Measurements from ENCODE around the gene FCN1.

The FCN1 gene

DNA sequence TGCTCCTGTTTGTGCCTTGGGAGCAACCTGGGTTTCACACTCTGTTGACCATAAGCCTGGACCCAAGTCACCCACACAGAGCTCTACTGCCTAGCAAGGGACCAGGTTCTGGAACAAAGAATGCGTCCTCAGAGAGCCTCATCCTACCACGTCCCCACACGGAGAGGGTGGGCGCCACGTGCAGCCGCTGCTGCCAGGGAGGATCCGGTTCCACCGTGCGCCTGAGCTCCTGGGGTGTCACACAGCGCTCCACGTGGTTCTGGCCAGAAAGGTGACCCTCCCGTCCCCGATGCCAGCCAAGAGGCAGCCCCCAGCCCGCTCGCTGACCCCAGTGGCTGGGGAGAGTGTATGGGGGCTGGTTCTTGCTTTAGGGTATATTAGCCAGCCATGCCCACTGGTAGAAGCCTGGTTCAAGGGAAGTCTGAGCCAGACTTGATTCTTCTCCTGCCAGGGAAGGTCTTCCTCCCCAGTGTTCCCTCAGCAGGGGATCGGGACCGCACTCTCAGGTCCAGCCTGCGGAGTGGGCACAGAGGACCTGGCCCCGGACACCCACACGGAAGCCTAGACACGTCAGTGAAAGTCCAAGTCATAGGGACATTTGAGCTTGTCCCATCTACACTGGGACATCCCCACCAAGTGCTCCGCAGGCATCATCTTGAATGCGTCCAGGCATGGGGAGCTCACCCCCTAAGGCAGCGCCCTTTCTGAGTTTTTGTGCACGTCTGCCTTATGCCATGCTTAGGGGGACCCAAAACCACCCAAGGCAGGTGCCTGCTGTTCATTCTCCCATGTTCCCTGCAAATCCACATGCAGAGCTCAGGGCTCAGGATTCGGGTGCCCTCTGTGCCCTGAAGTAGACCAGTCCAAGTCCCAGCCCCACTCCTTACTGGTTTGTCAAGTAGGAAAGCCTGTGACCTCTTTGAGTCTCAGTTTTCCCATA lies 2.4 kb downstream of the FCN1 start:
- in situ Hi-C loops (cut with MboI; ENCODE audit: low sequenced_read_pairs), result no loop called here

GRCh38 chr9:134914501-134914834 lies 3.2 kb downstream of the FCN1 start:
- in situ Hi-C loops (cut with MboI; ENCODE audit: low sequenced_read_pairs), result no loop called here

DNA sequence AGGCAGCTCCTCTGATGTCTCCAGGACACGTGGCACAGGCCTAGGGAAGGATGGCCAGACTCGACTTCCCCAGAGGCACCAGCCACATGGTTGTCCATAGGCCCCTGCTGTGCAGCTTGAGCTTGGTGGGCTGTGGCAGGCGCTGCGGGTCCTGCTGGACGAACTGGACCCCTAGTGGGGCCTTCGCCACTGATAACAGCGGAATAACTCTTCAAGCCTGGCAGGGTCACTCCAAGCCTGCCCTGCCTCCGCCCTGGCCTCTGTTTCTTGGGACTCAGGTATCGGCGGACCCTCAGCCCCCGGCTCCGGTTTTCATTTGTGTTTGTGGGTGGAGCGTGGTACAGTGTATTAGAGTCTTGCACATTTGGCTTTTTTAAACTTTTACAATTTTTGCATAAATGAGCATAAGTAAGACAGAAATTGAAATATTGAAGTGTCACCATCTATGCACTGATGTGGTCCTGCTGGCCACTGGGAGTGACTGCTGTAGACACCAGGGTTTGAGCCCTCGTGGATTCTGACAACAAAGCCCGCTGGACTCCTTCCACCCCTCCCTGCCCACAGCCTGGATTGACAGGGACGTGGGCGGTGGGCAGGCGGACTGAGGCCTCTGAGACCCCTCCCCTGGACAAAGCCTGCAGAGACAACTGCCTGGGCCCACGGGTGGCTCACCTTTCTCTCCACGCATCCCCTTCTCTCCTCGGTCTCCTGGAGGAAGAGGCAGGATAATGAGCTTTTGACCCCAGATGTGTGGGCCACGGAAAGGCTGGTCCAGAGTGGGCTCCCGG lies 3.8 kb downstream of the FCN1 start:
- in situ Hi-C loops (cut with MboI; ENCODE audit: low sequenced_read_pairs), result no loop called here

DNA sequence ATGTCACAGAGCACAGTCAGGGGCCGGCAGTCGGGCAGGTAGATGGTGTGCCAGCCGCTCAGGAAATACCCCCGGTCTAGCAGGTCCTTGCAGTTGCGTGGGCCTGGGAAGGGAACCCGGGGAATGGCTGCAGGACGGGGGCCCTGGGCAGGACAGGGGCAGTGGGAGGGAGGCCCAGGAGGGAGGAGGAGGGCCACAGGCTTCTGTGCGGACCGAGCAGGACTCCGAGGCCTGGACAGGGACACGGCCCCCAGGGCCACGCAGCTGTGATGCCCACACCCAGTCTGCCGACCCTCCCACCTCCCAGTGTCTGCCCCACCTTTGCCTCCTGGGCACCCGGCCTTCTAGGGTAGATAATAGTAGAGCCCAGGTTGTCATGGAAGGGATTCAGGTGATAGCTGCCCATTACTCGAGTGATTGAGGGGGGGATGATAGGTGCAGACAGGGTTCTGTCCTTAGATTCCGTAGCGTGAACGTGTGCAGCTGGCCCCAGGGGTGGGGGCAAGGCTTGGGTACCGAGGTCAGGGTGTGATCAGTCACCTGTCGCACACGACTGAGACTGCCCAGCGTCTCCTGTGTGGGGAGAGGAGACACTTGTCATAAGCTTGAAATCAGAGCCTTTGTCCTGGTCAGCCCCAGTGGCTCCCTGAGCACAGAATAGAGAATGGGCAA lies 4.5 kb downstream of the FCN1 start:
- in situ Hi-C loops (cut with MboI; ENCODE audit: low sequenced_read_pairs), result no loop called here

- in situ Hi-C loops (cut with MboI; ENCODE audit: low sequenced_read_pairs), result no loop called here
These were observed 5.4 kb downstream of the FCN1 start for GRCh38 chr9:134912126-134912840.

GRCh38 chr9:134909511-134910481 lies 7.9 kb downstream of the FCN1 start:
- in situ Hi-C loops (cut with MboI; ENCODE audit: low sequenced_read_pairs), result no loop called here

DNA sequence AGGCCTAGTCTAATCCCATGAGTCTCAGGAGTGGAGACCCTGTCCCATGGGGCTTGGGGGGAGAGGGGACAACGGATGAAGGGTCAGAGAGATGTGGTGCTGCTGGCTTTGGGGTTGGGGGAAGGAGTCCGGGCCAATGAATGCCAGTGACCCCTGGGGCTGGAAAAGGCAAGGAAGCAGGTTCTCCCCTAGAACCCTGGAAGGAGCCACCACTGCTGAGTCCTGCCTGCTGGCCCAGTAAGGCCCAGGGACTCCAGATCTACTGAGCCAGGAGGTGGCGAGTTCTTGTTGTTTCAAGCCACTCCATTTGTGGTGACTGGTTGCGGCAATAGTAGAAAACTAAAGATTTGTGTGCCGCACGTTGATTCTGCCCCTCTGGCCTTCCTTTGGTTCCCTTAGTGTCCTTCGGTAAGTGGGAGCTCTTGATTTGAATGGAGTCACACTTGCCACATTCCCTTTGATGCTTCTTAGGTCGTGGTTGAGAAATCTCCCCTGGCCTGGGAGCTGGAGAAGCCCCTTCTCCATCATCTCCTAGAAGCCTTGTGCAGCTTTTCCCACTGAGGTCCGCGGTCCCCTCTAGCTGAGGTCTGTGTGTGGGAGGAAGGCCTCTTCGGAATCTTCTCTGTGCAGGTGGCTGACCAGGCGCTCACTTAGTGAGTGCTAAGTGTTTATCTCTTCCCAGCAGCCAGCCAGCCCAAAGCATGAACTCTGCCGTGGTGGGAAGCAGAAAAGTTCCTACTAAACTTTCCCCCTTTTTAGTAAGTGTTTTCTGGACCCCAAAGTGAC lies 9.0 kb downstream of the FCN1 start:
- in situ Hi-C loops (cut with MboI; ENCODE audit: low sequenced_read_pairs), result no loop called here

GRCh38 chr9:134902936-134903335 lies 14.8 kb downstream of the FCN1 start:
- in situ Hi-C loops (cut with MboI; ENCODE audit: low sequenced_read_pairs), result no loop called here

DNA sequence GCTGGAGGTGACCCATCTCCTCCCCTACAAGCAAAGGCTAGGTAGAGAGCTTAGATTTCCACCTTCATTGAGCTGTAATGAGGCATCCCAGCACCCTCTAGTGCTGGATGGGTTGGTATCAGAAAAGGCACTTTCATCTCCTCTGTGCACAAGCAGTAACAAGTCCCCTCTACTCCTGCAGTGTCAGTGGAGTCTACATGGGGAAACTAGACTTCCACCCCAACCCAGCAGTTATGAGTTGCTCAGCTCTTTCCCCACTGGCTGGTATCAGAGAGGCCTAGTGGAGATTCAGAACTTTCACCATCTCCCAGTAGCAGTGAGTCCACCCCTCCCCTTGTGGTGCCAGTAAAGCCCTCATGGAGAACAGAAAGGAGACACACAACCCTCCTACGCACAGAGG lies 17.9 kb downstream of the FCN1 start:
- in situ Hi-C loops (cut with MboI; ENCODE audit: low sequenced_read_pairs), result no loop called here

DNA sequence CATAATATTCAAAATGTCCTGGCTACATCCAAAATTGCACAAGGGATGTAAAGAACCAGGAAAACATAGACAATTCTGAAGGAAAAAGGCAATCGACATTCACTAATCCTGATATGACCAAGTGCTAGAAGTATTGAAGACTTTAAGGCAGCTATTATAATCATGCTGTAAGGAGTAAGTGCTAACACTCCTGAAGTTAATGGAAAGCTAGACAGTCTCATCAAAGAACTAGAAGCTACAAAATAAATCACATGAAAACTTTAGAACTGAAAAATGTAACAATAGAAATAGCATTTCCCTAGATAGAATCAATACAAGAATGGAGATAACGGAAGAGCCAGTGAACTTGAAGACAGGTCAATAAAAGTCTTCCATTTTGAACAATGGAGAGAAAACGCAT lies 18.5 kb downstream of the FCN1 start:
- in situ Hi-C loops (cut with MboI; ENCODE audit: low sequenced_read_pairs), result no loop called here

DNA sequence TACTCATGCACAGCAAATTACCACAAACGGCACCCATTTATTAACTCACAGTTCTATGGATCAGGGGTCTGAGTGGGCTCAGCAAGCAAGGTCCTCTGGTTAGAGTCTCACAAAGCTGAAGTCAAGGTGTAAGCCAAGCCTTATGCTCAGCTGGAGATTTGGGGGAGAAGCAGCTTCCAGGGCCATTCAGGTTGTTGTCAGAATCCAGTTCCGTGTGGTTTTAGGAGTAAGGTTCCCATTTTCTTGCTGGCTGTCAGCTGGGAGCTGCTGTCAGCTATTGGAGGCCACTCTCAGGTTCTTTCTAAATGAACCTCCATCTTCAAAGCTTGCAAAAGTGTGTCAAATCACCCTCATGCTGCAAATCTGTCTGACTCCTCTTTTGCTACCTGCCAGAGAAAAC lies 19.4 kb downstream of the FCN1 start:
- in situ Hi-C loops (cut with MboI; ENCODE audit: low sequenced_read_pairs), result no loop called here

DNA sequence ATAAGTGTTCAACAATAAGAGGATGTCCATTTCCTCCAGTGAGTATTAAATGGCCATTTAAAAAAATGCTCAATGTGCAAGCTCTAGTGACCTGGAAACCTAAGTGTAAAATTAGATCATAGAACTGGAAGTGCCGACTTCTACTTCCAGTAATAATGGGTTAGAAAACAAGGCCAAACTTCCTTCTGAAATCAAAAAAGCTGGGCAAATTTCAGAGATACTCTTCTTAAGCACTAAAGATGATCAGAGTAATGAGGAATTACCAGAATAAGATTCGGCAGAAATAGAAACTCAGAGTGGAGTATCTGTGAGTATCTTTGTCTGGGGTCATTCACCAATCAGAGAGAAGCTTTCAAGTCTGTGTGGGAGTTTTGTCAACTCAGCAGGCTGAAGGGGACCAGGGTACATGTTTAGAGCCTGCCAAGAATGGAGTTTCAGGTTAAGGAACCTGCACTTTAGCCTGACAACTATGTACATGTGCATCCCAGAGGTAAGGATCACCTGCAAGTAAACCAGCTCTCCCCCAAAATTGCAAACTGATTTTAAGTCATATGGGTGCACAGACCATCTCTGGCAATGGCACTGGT lies 20.0 kb downstream of the FCN1 start:
- in situ Hi-C loops (cut with MboI; ENCODE audit: low sequenced_read_pairs), result no loop called here

GRCh38 chr9:134896834-134897583 lies 20.7 kb downstream of the FCN1 start:
- in situ Hi-C loops (cut with MboI; ENCODE audit: low sequenced_read_pairs), result no loop called here

DNA sequence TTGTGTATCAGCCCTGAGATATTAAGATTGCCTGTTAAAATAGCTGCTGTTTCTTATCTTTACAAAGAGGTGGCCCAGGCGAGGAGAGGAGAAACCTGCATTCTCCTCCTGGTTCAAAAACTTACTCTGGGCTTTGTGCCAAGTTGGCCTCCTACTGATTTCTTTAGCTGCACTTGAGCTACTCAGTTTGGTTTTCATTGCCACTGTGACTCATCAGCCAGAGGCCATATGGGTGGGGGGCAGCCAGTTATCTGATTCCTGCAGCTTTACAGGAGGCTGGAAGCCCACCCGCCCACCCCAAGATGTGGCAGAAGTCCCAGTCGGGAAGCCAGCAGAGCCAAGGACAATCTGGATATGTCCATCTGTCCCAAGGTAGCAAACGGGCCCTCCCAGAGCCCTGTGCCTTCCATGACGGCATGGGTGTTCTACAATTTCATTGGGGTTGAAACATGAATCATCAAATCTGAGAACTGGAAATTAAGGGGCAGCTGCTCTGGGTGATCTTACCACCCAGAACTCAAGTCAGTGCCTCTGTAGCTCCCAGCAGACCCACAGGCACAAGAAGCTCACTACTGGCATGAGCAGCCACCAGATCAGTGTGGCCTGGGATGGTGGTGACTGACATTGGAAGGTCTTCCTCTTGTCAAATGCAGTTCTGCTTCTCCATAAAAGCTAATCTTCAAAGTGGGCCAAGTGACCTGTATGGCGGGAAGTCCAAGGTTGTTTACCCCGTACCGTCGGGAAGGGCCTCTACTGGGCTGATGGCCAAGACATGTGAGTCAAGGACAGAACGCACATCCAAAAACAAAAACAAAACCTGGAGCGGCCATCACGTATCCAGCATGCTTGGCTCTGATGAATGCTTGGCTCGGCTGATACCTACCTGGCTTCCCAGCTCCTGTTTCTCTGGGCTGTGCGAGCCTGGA lies 21.5 kb downstream of the FCN1 start:
- in situ Hi-C loops (cut with MboI; ENCODE audit: low sequenced_read_pairs), result no loop called here

DNA sequence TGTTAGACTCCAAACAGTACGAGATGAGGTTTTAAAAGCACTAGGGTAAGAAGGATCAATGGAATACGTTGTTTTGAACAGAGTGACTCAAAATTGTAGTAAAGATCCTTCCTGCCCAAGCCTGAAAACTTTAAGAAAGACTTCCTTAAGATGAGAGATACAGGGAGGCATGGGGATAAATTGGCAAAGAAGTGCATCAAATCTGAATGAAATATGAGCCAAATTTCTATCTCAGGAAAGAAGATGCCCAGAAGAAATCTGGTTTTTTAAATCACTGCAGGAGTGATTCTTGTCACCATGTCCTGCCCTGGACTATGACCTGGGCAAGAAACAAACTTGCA lies 22.2 kb downstream of the FCN1 start:
- in situ Hi-C loops (cut with MboI; ENCODE audit: low sequenced_read_pairs), result no loop called here

GRCh38 chr9:134895097-134895496 lies 22.6 kb downstream of the FCN1 start:
- in situ Hi-C loops (cut with MboI; ENCODE audit: low sequenced_read_pairs), result no loop called here
